Mucosa of gallbladder (tissue), 1 donor: ENCODE results near the gene COL13A1. TPM values are rescaled to one million over a fixed set of nuclear protein-coding genes. Genes with fewer than 3 reads are reported as not detected.
A peak's percentile ranks its signal among the peaks of the same experiment; 100 is the strongest.

Experiments used
- DNase-seq: peaks from one replicate; pipeline ENCODE4 v3.0.0-alpha.2; 2020; ENCODE audit warnings: low spot score
- total RNA-seq: library from RNA; stranded (reverse); gene quantifications from one replicate; pipeline ENCODE4 v1.2.1, GENCODE V29; 2021
- donor health status: DM: no; HTN: no; CAD: no.

Gene COL13A1
- total RNA-seq, 1 donor from 2014 or later: 2.5 TPM

GRCh38 chr10:69791812-69792211, 9.9 kb upstream of the COL13A1 start:
- no peak for DNase-seq

DNA sequence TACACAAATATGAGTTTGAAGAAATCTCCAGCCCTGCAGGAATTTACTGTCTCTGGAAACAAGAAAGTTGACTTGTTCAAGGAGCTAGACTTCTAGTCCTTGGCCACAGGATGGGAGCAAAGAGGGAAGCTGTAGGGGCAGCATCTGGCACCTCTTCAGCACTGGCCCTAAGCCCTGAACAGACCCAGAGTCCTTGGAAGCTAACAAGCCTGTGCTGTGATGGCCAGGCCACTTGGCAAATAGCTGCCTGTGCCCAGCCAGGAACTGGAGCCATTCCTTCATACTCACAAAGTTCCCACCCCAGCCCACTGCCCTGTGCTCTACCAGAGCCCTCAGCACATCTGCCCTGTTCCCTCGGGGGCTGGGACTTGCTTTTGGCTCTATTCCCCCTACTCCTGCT, 9.4 kb upstream of the COL13A1 start:
- DNase-seq: no peak

- no peak for DNase-seq
Observed at GRCh38 chr10:69794673-69795072, 7.0 kb upstream of the COL13A1 start.

DNA sequence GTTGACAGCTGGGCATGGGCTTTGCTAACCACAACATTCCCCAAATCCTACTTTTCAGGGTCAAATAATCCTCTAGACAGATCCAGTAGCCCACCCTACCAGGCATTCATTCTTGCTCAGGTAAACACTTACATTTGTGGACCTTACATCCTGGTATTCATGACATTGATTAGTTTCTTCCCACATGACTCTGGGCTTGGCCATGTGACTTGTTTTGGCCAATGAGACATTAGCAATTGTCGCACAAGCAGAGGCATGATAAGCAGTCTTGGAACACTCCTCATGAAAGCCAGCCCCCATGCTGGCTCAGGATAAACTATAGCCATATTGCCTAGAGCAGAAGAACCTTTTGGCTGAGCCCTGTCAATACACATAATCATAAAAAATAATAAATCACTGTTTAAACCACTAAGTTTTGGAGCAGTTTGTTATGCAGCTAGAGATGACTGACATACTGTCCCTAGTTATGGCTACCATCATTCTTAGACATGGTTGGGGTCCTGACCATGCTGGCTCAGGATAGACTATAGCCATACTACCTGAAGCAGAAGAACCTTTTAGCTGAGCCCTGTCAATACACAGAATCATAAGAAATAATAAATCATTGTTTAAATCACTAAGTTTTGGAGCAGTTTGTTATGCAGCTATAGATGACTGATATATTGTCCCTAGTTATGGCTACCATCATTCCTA, 6.3 kb upstream of the COL13A1 start:
- no peak for DNase-seq

- no peak for DNase-seq
Observed at GRCh38 chr10:69797959-69798358, 3.7 kb upstream of the COL13A1 start.

DNA sequence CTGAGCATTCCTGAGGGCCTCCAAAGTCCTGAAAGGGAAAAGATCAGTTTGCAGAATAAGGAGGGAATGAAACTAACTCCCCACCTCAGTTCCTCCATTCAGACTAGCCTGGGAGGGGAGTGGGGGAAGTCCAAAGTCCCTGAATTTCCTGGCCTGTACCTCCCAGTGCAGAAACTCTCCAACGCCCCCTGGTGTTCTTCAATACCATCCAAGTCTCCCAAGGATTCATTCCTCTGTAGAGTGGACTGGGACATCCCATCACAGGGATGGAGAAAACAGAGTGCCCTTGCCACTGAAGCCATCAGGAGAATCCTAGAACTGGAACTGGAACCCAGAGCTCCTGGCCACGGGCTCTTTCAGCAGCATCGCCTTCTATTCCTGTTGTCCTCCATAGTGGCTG, 1.6 kb upstream of the COL13A1 start:
- peak; percentile 57 for DNase-seq

DNA sequence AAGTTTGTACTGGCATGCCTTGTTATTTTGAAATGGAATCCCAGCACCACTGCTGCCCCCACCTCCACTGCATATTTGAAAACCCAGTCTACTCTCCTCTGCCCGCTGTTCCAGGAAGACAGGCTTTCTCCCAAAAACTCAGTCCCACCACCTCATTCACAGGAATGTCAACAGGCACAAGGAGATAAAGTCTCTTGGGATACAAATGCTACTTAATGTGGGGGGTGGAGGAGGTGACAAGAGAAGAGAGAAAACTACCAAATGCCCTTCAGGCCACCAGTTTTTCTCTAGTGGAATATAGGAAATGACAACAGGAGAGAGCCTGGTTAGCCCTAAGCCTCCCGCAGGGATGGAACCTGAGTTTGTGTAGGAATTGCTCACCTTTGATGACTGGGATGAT, 1.0 kb upstream of the COL13A1 start:
- DNase-seq: no peak

DNA sequence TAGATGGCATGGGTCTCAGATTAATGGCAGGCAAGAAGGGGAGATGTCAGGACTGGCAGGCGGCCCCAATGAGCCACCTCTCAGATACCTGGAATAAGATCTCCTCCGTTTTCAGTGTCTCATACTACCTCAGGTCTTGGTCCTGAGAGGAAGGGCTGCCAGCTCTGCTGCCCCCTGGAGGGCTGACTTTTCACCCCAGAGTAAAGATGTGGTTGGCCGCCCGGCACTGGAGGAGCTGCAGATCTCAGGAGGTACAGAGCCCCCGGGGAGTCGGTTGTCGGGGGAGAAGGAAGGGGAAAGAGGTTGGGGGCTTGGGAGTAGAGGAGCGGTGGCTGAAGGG, 642 bp upstream of the COL13A1 start:
- DNase-seq: peak; percentile 39

- DNase-seq: no peak
Observed at GRCh38 chr10:69802424-69803161, 887 bp downstream of the COL13A1 start.

DNA sequence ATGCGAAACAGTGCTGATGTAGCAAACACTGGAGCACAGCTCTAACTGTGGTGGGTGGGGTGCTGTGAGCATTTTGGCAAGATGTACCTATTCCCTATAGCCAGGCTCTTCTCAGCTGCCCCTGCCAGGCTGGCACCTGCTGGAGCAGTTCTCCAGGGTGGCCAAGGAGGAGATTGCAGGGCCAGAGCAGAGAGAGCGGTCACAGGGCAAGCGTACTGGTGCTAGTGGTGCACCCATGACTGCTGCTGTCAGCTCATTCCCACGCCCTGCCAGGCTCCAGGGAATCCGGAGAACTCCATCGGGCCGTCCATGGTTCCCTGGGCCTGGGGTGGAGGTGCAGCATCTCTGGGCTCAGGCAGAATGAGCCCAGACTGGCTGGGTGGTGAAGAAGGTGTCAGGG, 2.1 kb downstream of the COL13A1 start:
- no peak for DNase-seq

DNA sequence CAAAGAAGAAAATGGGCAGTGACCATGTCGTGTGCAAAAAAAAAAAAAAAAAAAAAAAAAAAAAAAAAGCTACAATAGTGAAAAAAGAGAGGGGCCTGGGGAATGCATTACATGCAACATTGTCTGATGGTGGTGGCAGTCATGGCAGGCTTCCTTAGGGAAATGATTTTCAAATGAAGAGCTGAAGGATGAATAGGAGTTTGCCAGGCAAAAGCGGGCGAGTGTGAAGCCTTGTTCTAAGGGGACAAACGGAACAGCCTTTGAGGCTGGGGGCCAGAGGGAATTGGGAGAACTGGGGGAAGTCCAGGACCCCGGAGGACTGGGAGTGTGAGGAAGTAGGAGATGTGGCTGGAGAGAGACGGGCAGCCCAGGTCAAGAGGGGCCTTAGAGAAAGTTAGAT, 3.1 kb downstream of the COL13A1 start:
- DNase-seq: no peak

- DNase-seq: no peak
Observed at GRCh38 chr10:69807122-69807521, 5.4 kb downstream of the COL13A1 start.

- DNase-seq: no peak
Observed at GRCh38 chr10:69807696-69808095, 6.0 kb downstream of the COL13A1 start.

GRCh38 chr10:69809318-69809717, 7.6 kb downstream of the COL13A1 start:
- no peak for DNase-seq

- no peak for DNase-seq
Observed at GRCh38 chr10:69810097-69810496, 8.4 kb downstream of the COL13A1 start.

GRCh38 chr10:69810675-69811397, 9.1 kb downstream of the COL13A1 start:
- DNase-seq: no peak

GRCh38 chr10:69813632-69814031, 11.9 kb downstream of the COL13A1 start:
- DNase-seq: no peak

DNA sequence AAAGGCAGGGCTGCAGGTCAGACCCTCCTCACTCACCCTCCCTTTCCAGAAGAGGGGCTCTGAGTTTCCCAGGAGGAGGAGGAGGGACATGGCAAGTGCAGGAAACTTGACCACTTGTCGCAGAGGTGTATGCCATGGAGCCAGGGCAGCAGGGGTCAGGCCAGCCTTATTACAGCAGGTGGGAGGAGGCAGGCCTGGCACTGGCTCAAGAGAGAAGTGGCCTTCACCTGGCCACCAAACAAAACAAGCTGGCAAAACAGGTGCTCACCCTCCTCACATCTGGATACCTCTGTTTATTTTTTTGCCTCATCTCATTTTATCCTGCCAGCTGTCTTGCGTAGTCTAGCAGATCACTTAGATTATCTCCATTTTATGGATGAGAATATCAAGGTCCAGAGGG, 12.5 kb downstream of the COL13A1 start:
- DNase-seq: no peak

DNA sequence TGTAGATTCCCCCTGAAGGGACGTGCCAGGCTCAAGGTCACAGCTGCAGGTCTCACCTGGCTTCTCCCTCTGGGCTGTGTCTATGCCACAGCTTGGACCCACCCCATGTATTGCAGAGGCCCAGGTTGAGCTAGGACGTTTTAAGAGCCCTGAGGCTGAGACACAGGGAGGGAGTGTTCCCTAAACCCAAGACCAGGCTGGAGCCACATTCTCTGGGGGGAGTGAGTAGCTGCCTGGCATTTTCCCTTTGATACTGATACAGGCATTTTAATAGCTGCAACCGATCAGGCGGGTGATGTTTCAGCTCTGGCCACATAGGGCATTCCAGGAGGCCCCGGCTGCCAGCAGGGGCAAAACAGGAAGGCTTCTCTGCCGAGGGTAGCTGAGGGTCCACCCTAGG, 13.4 kb downstream of the COL13A1 start:
- no peak for DNase-seq

DNA sequence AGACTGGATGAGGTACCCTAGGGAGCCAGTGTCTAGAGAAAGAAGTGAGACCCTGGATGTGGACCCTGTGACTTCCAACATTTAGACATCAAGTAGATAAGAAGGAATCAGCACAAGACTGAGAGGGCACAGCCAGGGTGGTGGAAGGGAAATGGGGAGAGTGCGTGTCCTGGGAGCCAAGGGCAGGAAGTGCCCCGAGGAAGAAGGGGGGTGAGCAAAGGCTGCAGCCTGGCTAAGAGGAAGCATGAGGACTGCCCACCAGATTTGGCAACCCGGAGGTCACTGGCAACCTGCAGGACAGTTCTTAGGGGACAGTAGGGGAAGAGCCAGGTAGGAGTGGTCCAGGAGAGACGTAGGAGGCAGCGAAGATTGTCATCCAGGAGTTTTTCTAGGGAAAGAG, 14.8 kb downstream of the COL13A1 start:
- DNase-seq: no peak

- DNase-seq: no peak
Observed at GRCh38 chr10:69817078-69817581, 15.4 kb downstream of the COL13A1 start.

GRCh38 chr10:69818676-69819239, 17.1 kb downstream of the COL13A1 start:
- no peak for DNase-seq
